ENCODE measurements around the gene ELMO1.

ELMO1 gene

DNA sequence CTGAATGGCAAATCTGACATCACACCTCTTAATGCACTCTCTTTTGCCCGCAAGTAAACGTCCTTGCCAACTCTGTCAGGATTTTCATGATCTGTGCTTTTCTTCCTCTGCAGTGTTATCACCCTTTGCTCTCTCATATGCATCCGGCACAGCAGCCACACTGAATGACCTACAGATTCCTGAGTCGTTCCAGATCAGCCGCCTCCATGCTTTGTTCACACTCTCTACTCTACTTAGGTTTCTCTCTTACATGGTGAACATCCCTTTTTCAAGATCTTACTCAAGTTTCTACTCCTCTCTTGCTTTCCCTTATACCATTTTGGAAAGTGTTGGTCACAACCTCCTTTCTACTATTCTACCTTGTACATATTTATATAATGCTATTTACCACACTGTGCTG lies 596.6 kb downstream of the ELMO1 start:
- no peak for FAIRE-seq
- DNase-seq (ENCODE audit: insufficient read length, low spot score): no peak

DNA sequence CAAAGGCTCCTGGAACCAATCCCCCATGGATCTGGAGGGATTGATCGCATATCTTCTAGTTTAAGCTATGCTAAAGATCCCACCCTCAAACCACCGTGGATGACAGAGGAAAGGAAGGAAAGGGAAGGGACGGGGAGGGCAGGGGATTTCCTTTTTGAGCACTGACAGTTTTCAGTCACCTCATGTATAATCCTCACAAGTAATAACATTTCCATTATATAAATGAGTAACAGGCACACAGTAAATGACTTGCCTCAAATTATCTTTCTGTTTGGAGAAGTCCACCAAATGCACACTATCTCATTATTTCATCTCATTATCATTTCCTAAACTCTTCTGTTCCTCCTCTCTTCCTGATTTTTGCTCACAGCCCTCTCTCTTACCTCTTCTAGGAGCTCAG lies 597.3 kb downstream of the ELMO1 start:
- FAIRE-seq (no peak), DNase-seq (ENCODE audit: insufficient read length, low spot score) (no peak)
- TF ChIP-seq, protein P1, sequence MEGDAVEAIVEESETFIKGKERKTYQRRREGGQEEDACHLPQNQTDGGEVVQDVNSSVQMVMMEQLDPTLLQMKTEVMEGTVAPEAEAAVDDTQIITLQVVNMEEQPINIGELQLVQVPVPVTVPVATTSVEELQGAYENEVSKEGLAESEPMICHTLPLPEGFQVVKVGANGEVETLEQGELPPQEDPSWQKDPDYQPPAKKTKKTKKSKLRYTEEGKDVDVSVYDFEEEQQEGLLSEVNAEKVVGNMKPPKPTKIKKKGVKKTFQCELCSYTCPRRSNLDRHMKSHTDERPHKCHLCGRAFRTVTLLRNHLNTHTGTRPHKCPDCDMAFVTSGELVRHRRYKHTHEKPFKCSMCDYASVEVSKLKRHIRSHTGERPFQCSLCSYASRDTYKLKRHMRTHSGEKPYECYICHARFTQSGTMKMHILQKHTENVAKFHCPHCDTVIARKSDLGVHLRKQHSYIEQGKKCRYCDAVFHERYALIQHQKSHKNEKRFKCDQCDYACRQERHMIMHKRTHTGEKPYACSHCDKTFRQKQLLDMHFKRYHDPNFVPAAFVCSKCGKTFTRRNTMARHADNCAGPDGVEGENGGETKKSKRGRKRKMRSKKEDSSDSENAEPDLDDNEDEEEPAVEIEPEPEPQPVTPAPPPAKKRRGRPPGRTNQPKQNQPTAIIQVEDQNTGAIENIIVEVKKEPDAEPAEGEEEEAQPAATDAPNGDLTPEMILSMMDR (IDR thresholded peaks at IDR 0.05; ENCODE audit: insufficient read depth, missing control alignments): no peak

More for the DNA sequence above, 596.6 kb downstream of the ELMO1 start:
- TF ChIP-seq, protein P1 (IDR thresholded peaks at IDR 0.05; ENCODE audit: insufficient read depth, missing control alignments): no peak

DNA sequence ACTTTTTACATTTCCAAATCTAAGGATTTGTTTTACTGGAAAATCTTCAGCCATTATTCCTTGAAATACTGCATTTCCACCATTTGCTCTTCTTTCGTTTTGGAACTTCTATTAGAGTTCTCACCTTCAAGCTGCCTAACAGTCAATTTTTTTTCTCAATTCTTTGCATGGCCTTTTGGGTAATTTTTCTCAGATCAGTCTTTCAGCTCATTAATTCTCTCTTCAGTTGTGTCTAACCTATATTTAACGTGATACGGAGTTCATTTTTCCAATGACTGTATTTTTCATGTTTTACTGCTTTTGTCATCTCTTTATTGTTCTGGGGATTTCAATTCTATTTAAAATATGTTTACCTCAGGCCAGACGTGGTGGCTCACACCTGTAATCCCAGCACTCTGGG lies 600.7 kb downstream of the ELMO1 start:
- DNase-seq (ENCODE audit: insufficient read length, low spot score) (no peak), FAIRE-seq (no peak)
- TF ChIP-seq, protein P1 (IDR thresholded peaks at IDR 0.05; ENCODE audit: insufficient read depth, missing control alignments): no peak

DNA sequence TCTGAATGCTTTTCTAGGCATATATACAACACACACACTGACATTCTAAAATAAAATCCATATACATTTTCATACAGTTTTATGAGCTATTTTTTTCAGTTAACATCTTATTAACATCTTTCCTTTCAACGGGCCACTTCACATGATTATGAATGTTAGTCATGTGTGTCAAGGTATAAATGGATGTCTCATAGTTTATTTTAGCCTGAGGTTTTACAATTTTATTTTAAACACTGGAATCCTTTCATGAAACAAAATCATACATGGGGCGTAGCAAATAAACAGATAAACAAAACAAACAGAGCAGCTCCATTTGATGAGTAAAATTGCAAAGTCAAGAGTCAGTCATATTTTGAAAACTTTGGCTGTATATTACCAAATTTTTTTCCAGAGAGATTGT lies 604.3 kb downstream of the ELMO1 start:
- TF ChIP-seq, protein P1 (IDR thresholded peaks at IDR 0.05; ENCODE audit: insufficient read depth, missing control alignments): no peak
- DNase-seq (ENCODE audit: insufficient read length, low spot score) (no peak), FAIRE-seq (no peak)

DNA sequence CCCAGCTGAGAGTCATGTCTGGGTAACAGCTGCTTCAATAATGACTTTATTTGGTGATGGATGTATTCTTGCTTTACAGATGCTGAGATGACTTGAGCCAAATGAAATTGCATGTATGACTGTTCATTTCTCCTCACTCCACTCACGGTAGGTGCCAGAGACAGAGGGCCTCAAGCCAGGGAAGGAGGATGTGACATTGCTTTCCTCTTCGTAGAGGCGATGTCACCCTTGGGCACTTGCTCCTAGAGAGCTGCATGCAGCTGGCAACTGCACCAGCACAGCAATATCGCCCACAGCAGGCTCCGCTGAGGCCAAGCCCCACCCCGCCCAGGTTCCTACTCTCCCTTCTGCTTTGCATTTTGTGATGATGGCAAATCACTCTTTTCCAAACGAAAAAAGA lies 607.8 kb downstream of the ELMO1 start:
- TF ChIP-seq, protein P1 (IDR thresholded peaks at IDR 0.05; ENCODE audit: insufficient read depth, missing control alignments): no peak
- DNase-seq (ENCODE audit: insufficient read length, low spot score): no peak
- no peak for FAIRE-seq

DNA sequence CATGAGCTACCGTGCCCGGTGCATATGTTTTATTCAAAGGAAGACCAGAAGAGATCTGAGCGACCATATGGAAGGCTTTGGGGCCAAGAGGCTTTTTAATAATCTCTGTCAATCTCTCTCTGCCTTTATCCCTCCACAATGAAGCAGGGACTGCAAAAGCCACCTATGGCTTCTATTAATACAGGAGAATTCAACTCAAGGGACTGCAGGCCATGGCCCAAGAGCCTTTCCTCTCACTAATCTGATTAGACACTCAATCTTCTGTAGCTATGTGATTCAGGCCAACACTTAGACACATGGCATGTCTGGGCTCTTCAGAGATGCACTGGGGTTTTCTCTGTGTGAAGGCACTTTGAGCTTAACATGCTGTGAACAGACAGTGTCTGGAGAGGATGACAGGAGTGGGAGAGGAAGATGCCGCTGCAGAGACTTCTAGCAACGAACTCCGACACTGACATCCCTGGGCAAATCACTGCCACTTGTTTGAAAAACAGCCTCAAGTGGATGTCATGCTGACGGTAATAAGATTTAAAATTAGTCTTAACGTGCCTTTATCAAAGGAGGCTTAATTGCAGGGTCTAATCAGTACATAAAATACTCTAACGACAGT lies 609.9 kb downstream of the ELMO1 start:
- TF ChIP-seq, protein P1 (IDR thresholded peaks at IDR 0.05; ENCODE audit: insufficient read depth, missing control alignments): no peak
- FAIRE-seq (peak; percentile 96), DNase-seq (ENCODE audit: insufficient read length, low spot score) (peak; percentile 36)

DNA sequence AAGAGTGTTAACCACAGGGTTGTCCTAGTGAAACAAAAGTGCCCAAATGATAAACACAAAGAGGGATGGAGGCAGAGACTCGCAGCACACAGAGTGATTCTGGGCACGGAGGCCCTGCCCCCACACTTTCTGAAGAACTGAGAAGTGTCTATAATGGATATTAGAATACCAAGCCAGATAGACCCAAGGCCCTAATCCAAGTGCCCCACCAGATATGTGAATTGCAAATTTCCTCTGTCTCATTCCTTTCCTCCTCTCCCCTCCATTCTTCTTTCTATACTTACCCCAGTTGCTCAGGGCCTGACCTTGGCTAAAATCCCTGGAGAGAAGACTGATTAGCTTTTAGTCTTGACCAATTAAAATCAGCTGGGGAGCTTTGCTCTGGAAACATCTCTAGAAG lies 617.6 kb downstream of the ELMO1 start:
- DNase-seq (ENCODE audit: insufficient read length, low spot score): no peak
- TF ChIP-seq, protein P1 (IDR thresholded peaks at IDR 0.05; ENCODE audit: insufficient read depth, missing control alignments): no peak
- no peak for FAIRE-seq
